ENCODE measurements around the gene ICOS. TPM values are rescaled to one million over a fixed set of nuclear protein-coding genes. Genes with fewer than 3 reads are reported as not detected.

The ICOS gene
- polyA plus RNA-seq, 1 donor from 2014 or later, result not detected

GRCh38 chr2:203916756-203917155 is 19.8 kb upstream of the ICOS start:
- Histone ChIP-seq H3K9me2 (ENCODE audit: insufficient read depth, low read length) (no peaks in the 10 kb centered on the region), H3K36me3 (ENCODE audit: insufficient read depth, low read length) (no peaks in the 10 kb centered on the region), H4K20me1 (ENCODE audit: insufficient read depth) (no peaks in the 10 kb centered on the region), H2AFZ (ENCODE audit: low read depth, low read length) (no peak overlapping the region), H3K27ac (ENCODE audit: low read length) (no peak overlapping the region), H3K27me3 (ENCODE audit: insufficient read depth, low read depth, low read length) (no peaks in the 10 kb centered on the region), H3K4me3 (ENCODE audit: low read length) (no peak overlapping the region), H3K79me2 (replicated peaks; ENCODE audit: insufficient read depth, low read length) (no peaks in the 10 kb centered on the region), H3K4me2 (ENCODE audit: low read length) (no peak overlapping the region), H3K9me3 (ENCODE audit: low read length) (no peaks in the 10 kb centered on the region), H3K9ac (ENCODE audit: low read length) (no peak overlapping the region), H3F3A (ENCODE audit: insufficient read depth, low read length, poor library complexity, severe bottlenecking) (no peaks in the 10 kb centered on the region)
- TF ChIP-seq MXI1 (conservative IDR thresholded peaks at IDR 0.05; ENCODE audit: poor library complexity, severe bottlenecking) (no peak), POLR2AphosphoS5 (IDR thresholded peaks at IDR 0.05) (no peak), EP300 (conservative IDR thresholded peaks at IDR 0.05; ENCODE audit: poor library complexity, severe bottlenecking) (no peak), RAD21 (conservative IDR thresholded peaks at IDR 0.05) (no peak), SMC3 (conservative IDR thresholded peaks at IDR 0.05; ENCODE audit: poor library complexity) (no peak), REST (IDR thresholded peaks at IDR 0.05; ENCODE audit: borderline replicate concordance) (no peak)

GRCh38 chr2:203918264-203918663 is 18.3 kb upstream of the ICOS start:
- no peaks in the 10 kb centered on the region for H3K79me2 ChIP-seq (replicated peaks; ENCODE audit: insufficient read depth, low read length)
- H3K9ac ChIP-seq (ENCODE audit: low read length), result no peak overlapping the region
- H4K20me1 ChIP-seq (ENCODE audit: insufficient read depth), result no peaks in the 10 kb centered on the region
- H3K27ac ChIP-seq (ENCODE audit: low read length), result no peak overlapping the region
- H3K36me3 ChIP-seq (ENCODE audit: insufficient read depth, low read length), result no peaks in the 10 kb centered on the region
- no peak overlapping the region for H3K4me3 ChIP-seq (ENCODE audit: low read length)
- H3K9me3 ChIP-seq (ENCODE audit: low read length), result no peaks in the 10 kb centered on the region
- H3F3A ChIP-seq (ENCODE audit: insufficient read depth, low read length, poor library complexity, severe bottlenecking), result no peaks in the 10 kb centered on the region
- no peaks in the 10 kb centered on the region for H3K27me3 ChIP-seq (ENCODE audit: insufficient read depth, low read depth, low read length)
- TF ChIP-seq TAF1 (IDR thresholded peaks at IDR 0.05; ENCODE audit: low read depth), result no peak
- TF ChIP-seq POLR2AphosphoS5 (IDR thresholded peaks at IDR 0.05), result no peak
- no peak for TF ChIP-seq MXI1 (conservative IDR thresholded peaks at IDR 0.05; ENCODE audit: poor library complexity, severe bottlenecking)
- TF ChIP-seq REST (IDR thresholded peaks at IDR 0.05; ENCODE audit: borderline replicate concordance), result no peak
- no peak for TF ChIP-seq SMC3 (conservative IDR thresholded peaks at IDR 0.05; ENCODE audit: poor library complexity)
- TF ChIP-seq EZH2 (IDR thresholded peaks at IDR 0.05; ENCODE audit: borderline replicate concordance, insufficient read depth, low read length, poor library complexity, severe bottlenecking), result no peak
- no peak for TF ChIP-seq EP300 (conservative IDR thresholded peaks at IDR 0.05; ENCODE audit: poor library complexity, severe bottlenecking)
- no peak for TF ChIP-seq RAD21 (conservative IDR thresholded peaks at IDR 0.05)
- TF ChIP-seq CTCF (IDR thresholded peaks at IDR 0.05; ENCODE audit: poor library complexity, severe bottlenecking), result no peak
- no peak overlapping the region for H3K4me2 ChIP-seq (ENCODE audit: low read length)
- no peak overlapping the region for H2AFZ ChIP-seq (ENCODE audit: low read depth, low read length)
- no peaks in the 10 kb centered on the region for H3K9me2 ChIP-seq (ENCODE audit: insufficient read depth, low read length)
